AG10803 (cell line): ENCODE results near the gene MAN1C1.

ENCODE experiments used
- DNase-seq: peaks from one replicate; pipeline ENCODE4 v3.0.0; 2010; ENCODE audit warnings: low read depth
- H3K4me3 ChIP-seq: 2 replicates; pipeline ENCODE4 v1.5.1; 2011; ENCODE audit warnings: mild to moderate bottlenecking, low read length, control low read depth
- TF ChIP-seq, protein P1 (sequence below): conservative IDR thresholded peaks from 2 replicates; pipeline ENCODE4 v1.5.1; 2011; ENCODE audit warnings: mild to moderate bottlenecking, low read length, control low read depth, inconsistent platforms

MAN1C1 gene

DNA sequence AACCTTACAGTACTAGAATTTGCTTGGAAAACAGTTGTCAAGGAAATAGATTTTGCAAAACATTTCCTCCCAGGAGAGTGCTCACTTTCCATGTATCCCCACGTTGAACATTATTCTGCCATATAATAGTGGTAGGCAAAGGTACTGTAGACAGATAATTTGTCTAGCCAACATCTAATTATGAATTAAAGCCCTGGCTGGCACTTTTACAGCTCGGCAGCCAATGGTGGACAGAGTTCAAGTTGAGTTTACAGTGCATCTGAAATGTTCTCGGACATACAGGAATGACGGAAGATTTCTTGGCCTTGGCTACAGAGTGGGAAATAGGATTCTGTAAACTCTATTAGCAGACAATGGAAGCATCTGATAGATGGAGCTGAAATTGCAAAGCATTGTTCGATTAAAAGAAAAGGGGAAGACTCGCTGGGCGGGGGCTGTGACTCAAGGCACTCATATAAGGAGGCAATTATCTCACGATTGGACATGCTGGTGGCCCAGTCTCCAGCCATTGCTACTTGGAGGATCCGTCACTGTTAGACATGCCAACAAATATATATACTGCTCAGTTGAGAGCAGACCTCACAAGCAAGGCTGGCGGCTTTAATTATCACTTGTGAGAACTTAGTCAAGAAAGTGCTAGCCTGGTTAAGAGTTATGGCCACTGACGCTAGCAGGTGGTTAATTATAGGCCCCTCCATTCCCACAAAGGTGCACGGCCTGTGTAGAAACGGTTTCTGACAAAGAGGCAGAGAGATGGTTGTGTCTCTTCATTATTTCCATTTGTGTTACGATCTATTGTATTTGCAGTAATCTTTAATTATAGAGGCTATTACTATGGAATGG is 48.0 kb downstream of the MAN1C1 start:
- H3K4me3 ChIP-seq, result no peak overlapping the region
- no peak for DNase-seq
- TF ChIP-seq, protein P1, sequence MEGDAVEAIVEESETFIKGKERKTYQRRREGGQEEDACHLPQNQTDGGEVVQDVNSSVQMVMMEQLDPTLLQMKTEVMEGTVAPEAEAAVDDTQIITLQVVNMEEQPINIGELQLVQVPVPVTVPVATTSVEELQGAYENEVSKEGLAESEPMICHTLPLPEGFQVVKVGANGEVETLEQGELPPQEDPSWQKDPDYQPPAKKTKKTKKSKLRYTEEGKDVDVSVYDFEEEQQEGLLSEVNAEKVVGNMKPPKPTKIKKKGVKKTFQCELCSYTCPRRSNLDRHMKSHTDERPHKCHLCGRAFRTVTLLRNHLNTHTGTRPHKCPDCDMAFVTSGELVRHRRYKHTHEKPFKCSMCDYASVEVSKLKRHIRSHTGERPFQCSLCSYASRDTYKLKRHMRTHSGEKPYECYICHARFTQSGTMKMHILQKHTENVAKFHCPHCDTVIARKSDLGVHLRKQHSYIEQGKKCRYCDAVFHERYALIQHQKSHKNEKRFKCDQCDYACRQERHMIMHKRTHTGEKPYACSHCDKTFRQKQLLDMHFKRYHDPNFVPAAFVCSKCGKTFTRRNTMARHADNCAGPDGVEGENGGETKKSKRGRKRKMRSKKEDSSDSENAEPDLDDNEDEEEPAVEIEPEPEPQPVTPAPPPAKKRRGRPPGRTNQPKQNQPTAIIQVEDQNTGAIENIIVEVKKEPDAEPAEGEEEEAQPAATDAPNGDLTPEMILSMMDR, result no peak

- no peak for DNase-seq
- H3K4me3 ChIP-seq, result no peak overlapping the region
- TF ChIP-seq, protein P1, result no peak
These were observed 49.9 kb downstream of the MAN1C1 start for GRCh38 chr1:25666460-25666859.

- DNase-seq, result no peak
- TF ChIP-seq, protein P1, result no peak
- no peak overlapping the region for H3K4me3 ChIP-seq
These were observed 52.5 kb downstream of the MAN1C1 start for GRCh38 chr1:25668931-25669573.

DNA sequence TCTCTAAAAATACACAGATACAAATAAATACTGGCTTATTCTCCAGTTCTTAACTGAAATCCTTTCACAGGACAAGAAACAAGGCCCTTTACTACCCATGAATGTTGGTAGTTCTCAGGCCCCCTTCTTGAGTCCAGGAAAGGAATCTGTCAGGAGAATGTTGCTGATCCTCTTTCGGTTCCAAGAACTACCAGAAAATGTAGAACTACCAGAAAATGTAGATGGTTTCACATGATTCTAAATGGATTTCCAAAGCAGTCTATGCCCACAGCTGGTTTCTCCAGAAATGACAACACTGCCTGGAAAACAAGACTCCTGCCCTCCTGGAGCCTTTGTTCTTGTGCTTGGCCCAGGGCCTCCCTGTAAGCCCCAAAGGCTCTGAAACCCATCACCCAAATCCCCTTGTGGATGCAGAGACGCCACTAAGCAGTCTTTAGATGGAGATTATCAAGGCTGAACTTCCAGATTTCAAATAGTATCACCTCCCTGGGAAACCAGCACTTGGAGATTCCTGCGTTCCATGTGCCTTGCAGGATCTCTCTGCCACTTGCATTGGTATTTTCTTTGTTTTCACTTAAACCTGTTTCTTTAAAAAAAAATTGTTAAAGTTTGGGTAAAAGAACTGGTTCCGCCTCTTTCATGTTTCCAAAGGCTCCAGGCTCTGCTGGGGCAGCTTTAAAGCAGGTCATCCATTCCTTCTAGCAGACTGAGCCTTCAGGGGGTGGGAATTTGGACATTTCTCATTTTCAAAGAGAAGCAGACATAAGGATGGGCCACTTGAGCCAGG is 53.4 kb downstream of the MAN1C1 start:
- no peak for DNase-seq
- H3K4me3 ChIP-seq, result no peak overlapping the region
- TF ChIP-seq, protein P1, result no peak

DNA sequence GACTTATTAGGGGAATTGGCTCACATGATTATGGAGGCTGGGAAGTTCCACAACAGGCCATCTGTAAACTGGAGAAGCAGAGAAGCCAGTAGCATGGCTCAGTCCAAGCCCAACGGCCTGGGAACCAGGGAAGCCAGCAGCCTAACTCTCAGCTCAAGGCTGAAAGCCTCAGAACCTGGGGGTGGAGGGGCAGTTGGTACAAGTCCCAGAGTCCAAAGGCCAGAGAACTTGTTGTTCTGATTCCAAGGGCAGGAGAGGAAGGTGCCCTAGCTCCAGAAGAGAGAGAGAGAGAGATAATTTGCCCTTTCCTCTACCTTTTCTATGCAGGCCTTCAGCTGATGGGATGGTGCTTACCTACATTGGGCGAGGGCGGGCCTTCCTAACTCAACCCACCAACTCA is 55.3 kb downstream of the MAN1C1 start:
- H3K4me3 ChIP-seq, result no peak overlapping the region
- DNase-seq, result no peak
- TF ChIP-seq, protein P1, result no peak

DNA sequence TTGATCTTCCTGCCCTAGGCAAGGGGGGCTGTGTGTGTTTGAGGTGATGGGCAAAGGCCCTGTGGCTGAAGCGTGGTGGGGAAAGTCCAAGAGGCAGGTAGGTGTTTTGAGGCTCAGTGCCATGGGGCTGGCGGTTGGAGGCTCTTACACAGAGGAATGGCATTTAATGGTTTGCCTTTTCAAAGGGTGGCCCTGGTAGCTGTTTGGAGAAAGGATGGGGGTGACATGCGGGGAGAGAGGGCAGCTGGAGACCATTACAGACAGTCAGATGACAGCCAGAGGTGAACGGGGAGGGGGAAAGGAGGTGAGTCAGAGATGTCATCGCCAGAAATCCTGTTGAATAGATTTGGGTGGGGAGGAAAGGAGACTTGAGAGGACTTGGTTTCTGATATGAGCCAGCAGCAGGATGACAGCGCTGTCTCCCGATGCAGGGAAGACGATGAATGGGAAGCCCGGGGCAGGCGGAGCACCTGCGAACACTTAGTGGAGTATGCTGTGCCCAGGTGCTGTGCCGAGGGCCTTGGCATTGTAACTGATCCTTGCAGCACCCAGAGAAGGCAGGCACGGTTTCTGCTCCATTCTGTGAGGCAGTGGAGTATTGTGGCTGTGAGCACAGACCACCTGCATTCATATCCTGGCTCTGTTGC is 56.3 kb downstream of the MAN1C1 start:
- H3K4me3 ChIP-seq, result no peak overlapping the region
- DNase-seq, result no peak
- TF ChIP-seq, protein P1, result no peak
